ENCODE results near the gene NPC1L1.

NPC1L1 gene

GRCh38 chr7:44541028-44541869 lies at the start of gene NPC1L1:
Gene NPC1L1 (minus strand): TSS chr7:44541330. CDS start chr7:44541259, 71 bp downstream.
- H3K4me2 ChIP-seq: no peak within 1 kb of the TSS
- H3K9ac ChIP-seq: no peak within 1 kb of the TSS

GRCh38 chr7:44590910-44591309 lies 49.8 kb upstream of the NPC1L1 start:
- no peaks in the 10 kb centered on the region for H3K79me2 ChIP-seq (ENCODE audit: insufficient read depth, low read depth)
- H3K27ac ChIP-seq: no peak overlapping the region
- no peak overlapping the region for H3K4me2 ChIP-seq
- H3K9ac ChIP-seq: no peak overlapping the region
- H3K27me3 ChIP-seq (ENCODE audit: insufficient read depth, low read depth): no peaks in the 10 kb centered on the region
- no peaks in the 10 kb centered on the region for H3K36me3 ChIP-seq (ENCODE audit: insufficient read depth)
- peaks cover 14% of the 10 kb centered on the region for H3K4me1 ChIP-seq (ENCODE audit: low read depth, poor library complexity, severe bottlenecking)
- H4K20me1 ChIP-seq (ENCODE audit: insufficient read depth): no peaks in the 10 kb centered on the region
- no peak overlapping the region for H2AFZ ChIP-seq (ENCODE audit: low read depth)
- no peak overlapping the region for H3K4me3 ChIP-seq (IDR thresholded peaks at IDR 0.05; ENCODE audit: insufficient read depth, low read depth, low read length)
- TF ChIP-seq CTCF (conservative IDR thresholded peaks at IDR 0.05; ENCODE audit: low read depth, low read length): no peak

More at GRCh38 chr7:44541028-44541869, at the start of gene NPC1L1:
- Histone ChIP-seq H3K4me1 (ENCODE audit: low read depth, poor library complexity, severe bottlenecking) (no peaks in the 10 kb centered on the region), H4K20me1 (ENCODE audit: insufficient read depth) (no peaks in the 10 kb centered on the region), H2AFZ (ENCODE audit: low read depth) (no peak within 1 kb of the TSS), H3K4me3 (IDR thresholded peaks at IDR 0.05; ENCODE audit: insufficient read depth, low read depth, low read length) (no peak within 1 kb of the TSS), H3K27ac (no peak within 1 kb of the TSS), H3K27me3 (ENCODE audit: insufficient read depth, low read depth) (no peaks in the 10 kb centered on the region), H3K79me2 (ENCODE audit: insufficient read depth, low read depth) (no peaks in the 10 kb centered on the region), H3K36me3 (ENCODE audit: insufficient read depth) (no peaks in the 10 kb centered on the region)
- no peak for TF ChIP-seq CTCF (conservative IDR thresholded peaks at IDR 0.05; ENCODE audit: low read depth, low read length)

- Histone ChIP-seq H2AFZ (ENCODE audit: low read depth) (no peak overlapping the region; the same call in 1 of the 2 replicates), H3K27me3 (ENCODE audit: insufficient read depth, low read depth) (no peaks in the 10 kb centered on the region), H4K20me1 (ENCODE audit: insufficient read depth) (no peaks in the 10 kb centered on the region), H3K79me2 (ENCODE audit: insufficient read depth, low read depth) (no peaks in the 10 kb centered on the region), H3K4me1 (ENCODE audit: low read depth, poor library complexity, severe bottlenecking) (peaks cover 16% of the 10 kb centered on the region), H3K4me2 (peak overlapping the region; percentile 55), H3K36me3 (ENCODE audit: insufficient read depth) (no peaks in the 10 kb centered on the region), H3K27ac (no peak overlapping the region), H3K4me3 (IDR thresholded peaks at IDR 0.05; ENCODE audit: insufficient read depth, low read depth, low read length) (no peak overlapping the region), H3K9ac (no peak overlapping the region)
- TF ChIP-seq CTCF (conservative IDR thresholded peaks at IDR 0.05; ENCODE audit: low read depth, low read length): peak; percentile 91
Observed at GRCh38 chr7:44587843-44588711, 46.9 kb upstream of the NPC1L1 start.

GRCh38 chr7:44583146-44583865 lies 42.2 kb upstream of the NPC1L1 start:
- Histone ChIP-seq H3K4me1 (ENCODE audit: low read depth, poor library complexity, severe bottlenecking) (peaks cover 32% of the 10 kb centered on the region), H3K27me3 (ENCODE audit: insufficient read depth, low read depth) (no peaks in the 10 kb centered on the region), H4K20me1 (ENCODE audit: insufficient read depth) (no peaks in the 10 kb centered on the region), H3K4me3 (IDR thresholded peaks at IDR 0.05; ENCODE audit: insufficient read depth, low read depth, low read length) (no peak overlapping the region), H3K79me2 (ENCODE audit: insufficient read depth, low read depth) (peaks cover 31% of the 10 kb centered on the region), H2AFZ (ENCODE audit: low read depth) (peak overlapping the region; percentile 87), H3K27ac (peak overlapping the region; percentile 76), H3K9ac (peak overlapping the region; percentile 79), H3K36me3 (ENCODE audit: insufficient read depth) (no peaks in the 10 kb centered on the region; the same call in 1 of the 2 replicates), H3K4me2 (peak overlapping the region; percentile 86)
- no peak for TF ChIP-seq CTCF (conservative IDR thresholded peaks at IDR 0.05; ENCODE audit: low read depth, low read length)
